HG03457 (cell line): ENCODE data around the gene FGF2.
"Not testable (repeated sequence)": the region's sequence is repeated elsewhere in the genome, so short reads cannot be mapped to it uniquely, and the experiment has no call there.

Experiments used
- ATAC-seq: cut with Tn5 transposase; IDR thresholded peaks from one replicate; pipeline ENCODE4 v1.9.1; 2021; ENCODE audit warnings: moderate number of reproducible peaks; ENCODE audit not compliant: unreplicated experiment

FGF2 gene

GRCh38 chr4:122921971-122922876 lies 95.6 kb downstream of the FGF2 start, which contains the start of gene NUDT6:
NUDT6 (minus strand) TSS chr4:122922597; CDS start chr4:122922572, 25 bp downstream.
- peak; percentile 55 for ATAC-seq

- ATAC-seq = peak; percentile 97
Observed at GRCh38 chr4:122922877-122923511, 96.4 kb downstream of the FGF2 start.

DNA sequence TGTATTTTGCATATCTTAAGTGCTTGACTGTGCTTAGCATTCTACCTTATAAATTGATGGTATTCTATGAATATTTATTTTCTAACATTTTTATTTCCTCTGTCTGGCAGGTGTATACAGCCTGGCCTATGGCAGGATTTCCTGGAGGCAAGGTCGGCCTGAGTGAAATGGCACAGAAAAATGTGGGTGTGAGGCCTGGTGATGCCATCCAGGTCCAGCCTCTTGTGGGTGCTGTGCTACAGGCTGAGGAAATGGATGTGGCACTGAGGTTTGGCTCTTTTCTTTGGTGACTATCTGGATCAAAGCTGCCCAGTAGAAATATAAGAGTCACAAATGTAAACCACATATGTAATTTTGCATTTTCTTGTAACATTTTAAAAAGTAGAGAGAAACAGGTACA lies 102.3 kb downstream of the FGF2 start:
- no peak for ATAC-seq

DNA sequence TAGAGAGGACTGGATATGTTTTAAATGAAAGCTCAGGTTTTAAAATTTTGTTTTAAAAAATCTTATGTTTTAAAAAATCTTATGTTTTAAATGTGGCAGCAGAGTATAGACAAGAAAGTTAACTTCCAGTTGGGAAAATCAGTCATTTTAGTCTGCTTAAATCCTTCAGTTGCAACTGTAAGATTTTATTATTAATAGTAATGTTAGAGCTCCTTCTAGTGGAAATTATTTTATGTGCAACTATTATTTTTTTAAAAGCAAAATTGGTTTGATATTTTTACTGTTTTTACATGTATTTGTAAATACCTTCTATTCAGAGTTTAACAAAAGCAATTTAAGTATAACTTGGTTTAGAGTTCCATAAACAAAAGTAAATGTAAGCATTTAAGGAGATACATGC lies 104.2 kb downstream of the FGF2 start:
- no peak for ATAC-seq

GRCh38 chr4:122932763-122933162 lies 106.1 kb downstream of the FGF2 start:
- no peak for ATAC-seq

GRCh38 chr4:122945136-122945535 lies 118.5 kb downstream of the FGF2 start:
- ATAC-seq = not testable (repeated sequence)

- ATAC-seq = no peak
Observed at GRCh38 chr4:122946142-122946541, 119.5 kb downstream of the FGF2 start.
